ENCODE results near the gene ZNF385D.
"Not testable (repeated sequence)": the region's sequence is repeated elsewhere in the genome, so short reads cannot be mapped to it uniquely, and the experiment has no call there.

Gene ZNF385D

DNA sequence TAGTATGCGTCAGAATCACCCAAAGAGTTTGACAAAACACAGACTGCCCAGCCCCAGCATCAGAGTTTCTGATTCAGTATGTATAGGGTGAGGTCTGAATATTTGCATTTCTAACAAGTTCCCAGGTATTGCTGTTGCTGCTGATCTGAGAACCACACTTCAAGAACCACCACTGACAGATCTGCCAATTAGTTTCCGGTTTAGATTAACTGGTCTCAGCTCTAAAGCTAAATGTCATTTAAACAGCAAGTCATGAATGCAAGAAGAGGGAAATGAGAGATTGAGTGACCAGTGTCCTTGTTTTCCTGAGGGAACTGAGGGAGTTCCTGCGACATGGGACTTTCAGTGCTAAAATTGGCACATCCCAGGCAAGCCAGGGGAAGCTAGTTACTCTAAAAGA, 305.0 kb downstream of the ZNF385D start:
- no peak for DNase-seq (ENCODE audit: low read depth in 2 of 2)

DNA sequence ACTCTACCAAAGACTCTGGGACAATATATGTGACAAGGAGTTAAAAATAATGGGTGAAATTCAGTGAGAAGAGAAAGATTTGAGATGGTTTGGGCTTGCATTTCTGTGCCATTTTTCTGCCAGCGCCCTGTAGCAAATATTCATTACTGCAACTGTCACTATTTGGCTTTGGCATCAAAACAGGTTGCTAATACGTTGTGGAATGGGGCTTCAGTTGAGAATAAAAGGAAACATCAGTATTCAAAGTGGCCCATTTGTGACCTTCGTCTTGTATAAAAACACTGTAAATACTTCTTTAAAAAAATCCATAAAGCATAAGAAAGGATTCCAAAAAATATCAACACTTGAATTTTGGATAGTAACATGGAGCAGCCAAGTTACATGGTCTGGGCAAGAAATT, 309.2 kb downstream of the ZNF385D start:
- no peak for DNase-seq (ENCODE audit: low read depth in 2 of 2)

DNA sequence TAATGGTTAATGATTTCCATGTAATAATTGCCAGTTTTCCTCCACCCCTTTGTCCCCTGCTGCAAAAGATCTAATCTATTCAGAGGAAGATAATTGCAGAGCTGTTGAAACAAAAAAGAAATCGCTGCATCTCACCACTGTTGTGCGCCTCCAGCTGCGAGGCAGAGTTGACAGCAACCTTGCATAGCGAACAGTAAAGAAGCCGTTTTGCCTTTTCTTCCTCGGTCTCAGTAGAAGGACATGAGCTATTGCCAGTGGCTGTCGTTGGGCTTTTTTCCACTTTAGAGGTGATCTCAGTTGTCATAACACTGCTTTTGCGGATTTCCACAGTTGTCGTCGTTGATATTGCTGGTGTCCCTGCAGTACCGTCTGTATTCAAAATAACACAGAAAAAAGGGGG, 314.2 kb downstream of the ZNF385D start:
- no peak for DNase-seq (ENCODE audit: low read depth in 2 of 2)

- DNase-seq (ENCODE audit: low read depth in 2 of 2), result no peak
These were observed 315.1 kb downstream of the ZNF385D start for GRCh38 chr3:21435871-21436270.

- no peak for DNase-seq (ENCODE audit: low read depth in 2 of 2)
These were observed 316.7 kb downstream of the ZNF385D start for GRCh38 chr3:21434310-21434709.

- DNase-seq (ENCODE audit: low read depth in 2 of 2), result no peak
These were observed 317.3 kb downstream of the ZNF385D start for GRCh38 chr3:21433751-21434150.

- no peak for DNase-seq (ENCODE audit: low read depth in 2 of 2)
These were observed 324.1 kb downstream of the ZNF385D start for GRCh38 chr3:21426920-21427319.

- no peak for DNase-seq (ENCODE audit: low read depth in 2 of 2)
These were observed 325.3 kb downstream of the ZNF385D start for GRCh38 chr3:21425715-21426114.

- no peak for DNase-seq (ENCODE audit: low read depth in 2 of 2)
These were observed 329.9 kb downstream of the ZNF385D start for GRCh38 chr3:21421096-21421495.

GRCh38 chr3:21417991-21418390, 333.0 kb downstream of the ZNF385D start:
- no peak for DNase-seq (ENCODE audit: low read depth in 2 of 2)

GRCh38 chr3:21414506-21414905, 336.5 kb downstream of the ZNF385D start:
- DNase-seq (ENCODE audit: low read depth in 2 of 2), result no peak

DNA sequence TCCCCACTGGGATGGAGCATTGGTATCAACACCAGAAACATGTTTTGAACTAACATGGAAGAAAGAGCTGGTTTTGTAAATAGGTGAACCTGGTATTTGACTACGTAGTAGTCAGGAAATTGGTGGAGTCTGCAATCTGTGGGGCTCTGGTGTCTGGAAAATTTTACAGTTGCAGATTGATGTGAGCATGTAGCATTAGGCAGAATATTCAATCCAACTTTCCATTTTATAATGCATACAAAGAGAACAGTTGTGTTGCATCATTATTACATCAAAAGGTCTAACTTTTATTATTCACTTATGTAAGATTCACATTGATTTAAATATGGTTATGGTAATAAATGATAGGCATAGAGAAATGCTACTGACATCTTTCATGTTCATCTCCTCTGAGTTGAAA, 340.0 kb downstream of the ZNF385D start:
- no peak for DNase-seq (ENCODE audit: low read depth in 2 of 2)

GRCh38 chr3:21409401-21409800, 341.6 kb downstream of the ZNF385D start:
- DNase-seq (ENCODE audit: low read depth in 2 of 2), result no peak

- DNase-seq (ENCODE audit: low read depth in 2 of 2), result no peak
These were observed 343.3 kb downstream of the ZNF385D start for GRCh38 chr3:21407743-21408142.

DNA sequence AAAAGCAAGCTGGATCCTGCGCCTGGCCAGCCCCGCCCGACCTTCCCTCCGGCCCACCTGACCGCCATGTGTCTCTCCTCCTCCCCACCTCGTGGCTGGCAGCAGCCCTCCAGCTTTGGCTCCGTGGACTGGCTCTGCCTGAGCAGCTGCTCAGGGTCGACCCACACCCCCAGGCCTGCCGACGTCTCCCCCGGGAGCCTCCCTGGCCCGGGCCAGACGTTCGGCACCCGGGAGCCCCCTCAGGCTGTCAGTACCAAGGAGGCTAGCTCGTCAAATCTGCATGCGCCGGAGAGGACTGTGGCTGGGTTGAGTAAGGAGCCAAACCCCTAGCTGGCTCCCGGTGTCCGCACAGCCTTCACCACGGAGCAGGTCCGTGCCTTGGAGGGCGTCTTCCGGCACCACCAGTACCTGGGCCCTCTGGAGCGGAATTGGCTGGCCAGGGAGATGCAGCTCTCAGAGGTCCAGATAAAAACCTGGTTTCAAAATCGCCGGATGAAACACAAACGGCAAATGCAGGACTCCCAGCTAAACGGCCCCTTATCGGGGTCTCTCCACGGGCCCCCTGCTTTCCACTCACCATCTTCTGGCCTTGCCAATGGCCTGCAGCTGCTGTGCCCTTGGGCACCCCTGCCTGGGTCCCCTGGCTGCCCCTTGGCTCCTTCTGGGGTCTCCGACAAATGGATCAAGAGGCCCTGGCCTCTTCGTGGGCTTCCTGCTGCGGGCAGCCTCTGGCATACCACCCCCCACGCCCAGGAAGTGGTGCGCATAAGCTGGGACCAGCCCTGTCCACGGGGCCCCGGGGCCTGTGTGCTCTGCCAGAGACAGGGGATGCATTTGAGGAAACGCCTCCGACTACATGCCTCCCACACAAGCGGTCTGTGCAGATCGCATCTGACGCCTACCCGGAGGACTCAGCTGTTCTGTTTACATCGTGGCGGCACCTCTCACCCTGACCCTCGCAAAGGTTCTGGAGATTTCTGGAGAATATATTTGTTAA, 345.0 kb downstream of the ZNF385D start:
- no peak for DNase-seq (ENCODE audit: low read depth in 2 of 2)

DNA sequence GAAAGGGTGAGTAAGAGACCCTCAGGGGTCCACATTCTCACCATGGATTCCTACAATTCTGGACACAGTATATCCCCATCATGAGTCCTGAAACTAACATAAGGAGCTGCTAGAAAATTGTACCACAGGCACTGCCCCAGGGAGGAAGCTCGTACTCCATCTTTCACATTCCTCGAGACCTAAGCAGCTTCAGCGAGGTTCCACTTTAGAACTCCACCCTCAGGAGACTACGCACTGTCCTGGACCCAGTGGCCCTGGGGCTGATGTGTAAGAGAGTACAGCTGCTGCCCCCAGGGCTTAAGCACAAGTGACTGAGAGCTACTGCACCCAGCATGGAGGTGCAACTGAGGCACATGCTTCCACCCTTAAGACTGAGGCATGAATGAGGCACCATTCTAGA, 352.5 kb downstream of the ZNF385D start:
- DNase-seq (ENCODE audit: low read depth in 2 of 2), result no peak

DNA sequence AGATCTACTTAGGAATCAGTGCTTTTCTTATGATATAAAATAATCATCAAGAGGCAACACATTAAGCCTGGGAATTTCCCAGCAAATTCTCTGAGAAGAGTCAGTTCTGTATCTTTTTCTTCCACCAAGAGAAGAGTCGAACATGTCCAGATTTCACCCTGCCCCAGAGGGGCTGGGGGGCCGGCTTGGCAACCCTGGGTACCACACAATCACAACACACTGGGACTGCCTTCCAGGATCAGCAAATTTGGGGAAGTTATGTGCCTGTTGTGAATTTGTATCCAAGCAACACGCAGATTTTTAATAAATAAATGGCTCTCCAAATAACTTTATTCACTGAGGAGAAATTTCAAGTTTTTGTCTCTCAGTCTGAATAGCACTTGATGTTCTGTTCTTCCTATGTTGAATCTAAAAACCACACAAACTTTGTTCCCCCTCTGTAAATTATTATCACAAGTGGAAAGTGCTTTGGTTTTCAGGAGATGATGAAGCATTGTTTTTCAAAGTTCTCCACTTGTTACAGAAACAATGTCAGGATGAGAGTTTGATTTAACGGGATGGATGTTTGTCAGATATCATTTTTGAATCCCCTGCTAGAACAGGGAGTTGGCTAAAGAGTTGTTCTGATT, 357.2 kb downstream of the ZNF385D start:
- no peak for DNase-seq (ENCODE audit: low read depth in 2 of 2)

DNA sequence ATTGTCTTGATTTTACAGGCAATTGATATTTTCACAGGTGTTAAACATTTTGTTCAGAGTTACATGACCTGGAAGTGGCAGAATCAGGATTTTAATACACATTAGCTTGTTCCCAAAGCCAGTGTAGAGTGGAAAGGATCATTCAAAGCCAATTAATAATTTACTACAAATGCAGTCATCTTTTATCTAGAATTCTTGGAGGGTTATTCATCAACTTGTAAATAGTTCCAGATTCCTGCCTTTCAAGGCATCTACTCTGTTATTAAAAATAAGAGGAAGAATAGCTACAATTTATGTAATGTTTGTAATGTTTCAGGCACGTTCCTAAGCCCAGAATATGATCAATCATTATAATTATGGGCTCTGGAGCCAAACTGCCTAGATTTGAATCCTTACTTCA, 358.5 kb downstream of the ZNF385D start:
- no peak for DNase-seq (ENCODE audit: low read depth in 2 of 2)

DNA sequence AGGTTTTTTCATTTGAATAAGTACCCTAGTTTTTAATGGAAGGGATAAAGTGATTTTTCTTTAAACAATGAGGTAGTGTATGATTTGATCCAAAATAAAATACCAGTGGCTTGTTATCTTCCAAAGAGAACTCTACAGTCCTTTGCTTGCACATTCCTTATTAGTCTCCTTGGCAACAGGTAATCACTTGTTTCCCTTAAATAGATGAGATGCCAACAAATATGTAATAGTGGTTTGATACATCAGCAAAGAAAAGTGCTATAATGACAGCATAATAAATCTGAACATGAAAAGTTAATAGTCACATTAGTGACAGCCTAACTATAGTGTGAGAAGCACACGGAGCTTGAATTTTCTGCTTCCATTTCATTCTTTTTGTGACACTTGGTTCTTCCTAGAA, 360.2 kb downstream of the ZNF385D start:
- DNase-seq (ENCODE audit: low read depth in 2 of 2), result no peak

GRCh38 chr3:21390136-21390535, 360.9 kb downstream of the ZNF385D start:
- no peak for DNase-seq (ENCODE audit: low read depth in 2 of 2)

DNA sequence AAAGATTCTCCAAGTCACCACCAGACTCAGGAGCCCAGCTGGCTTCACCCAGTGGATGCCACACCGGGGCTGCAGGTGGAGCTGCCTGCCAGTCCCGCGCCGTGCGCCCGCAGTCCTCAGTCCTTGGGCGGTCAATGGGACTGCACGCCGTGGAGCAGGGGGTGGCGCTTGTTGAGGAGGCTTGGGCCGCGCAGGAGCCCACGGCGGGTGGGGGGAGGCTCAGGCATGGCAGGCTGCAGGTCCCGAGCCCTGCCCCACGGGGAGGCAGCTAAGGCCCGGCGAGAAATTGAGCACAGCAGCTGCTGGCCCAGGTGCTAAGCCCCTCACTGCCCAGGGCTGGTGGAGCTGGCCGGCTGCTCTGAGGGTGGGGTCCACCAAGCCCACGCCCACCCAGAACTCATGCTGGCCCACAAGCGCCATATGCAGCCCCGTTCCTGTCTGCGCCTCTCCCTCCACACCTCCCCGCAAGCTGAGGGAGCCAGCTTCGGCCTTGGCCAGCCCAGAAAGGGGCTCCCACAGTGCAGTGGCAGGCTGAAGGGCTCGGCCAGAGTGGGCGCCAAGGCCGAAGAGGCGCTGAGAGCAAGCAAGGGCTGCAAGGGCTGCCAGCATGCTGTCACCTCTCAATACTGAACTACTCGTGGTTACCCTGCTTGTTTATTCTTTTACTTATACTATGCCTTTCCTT, 363.7 kb downstream of the ZNF385D start:
- DNase-seq (ENCODE audit: low read depth in 2 of 2), result not testable (repeated sequence)

DNA sequence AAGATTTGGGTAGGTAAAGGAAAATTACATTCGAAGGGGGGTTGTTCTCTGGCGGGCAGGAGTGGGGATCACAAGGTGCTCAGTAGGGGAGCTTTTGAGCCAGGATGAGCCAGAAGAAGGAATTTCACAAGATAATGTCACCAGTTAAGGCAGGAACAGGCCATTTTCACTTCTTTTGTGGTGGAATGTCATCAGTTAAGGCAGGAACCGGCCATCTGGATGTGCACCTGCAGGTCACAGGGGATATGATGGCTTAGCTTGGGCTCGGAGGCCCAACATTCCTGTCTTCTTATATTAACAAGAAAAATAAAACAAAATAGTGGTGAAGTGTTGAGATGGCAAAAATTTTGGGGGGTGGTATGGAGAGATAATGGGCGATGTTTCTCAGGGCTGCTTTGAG, 373.0 kb downstream of the ZNF385D start:
- DNase-seq (ENCODE audit: low read depth in 2 of 2), result not testable (repeated sequence)
